ENCODE measurements around the gene ERC1.

Gene ERC1

GRCh38 chr12:1019283-1019682 is 28.3 kb downstream of the ERC1 start:
- Histone ChIP-seq H3K4me3 (replicated peaks; ENCODE audit: insufficient read depth, low read length) (no peak overlapping the region), H3K27ac (replicated peaks) (no peak overlapping the region), H3K27me3 (ENCODE audit: insufficient read depth, poor library complexity, severe bottlenecking) (no peaks in the 10 kb centered on the region)
- TF ChIP-seq GABPA (IDR thresholded peaks at IDR 0.05; ENCODE audit: low read depth): no peak
- TF ChIP-seq CTCF (IDR thresholded peaks at IDR 0.05; ENCODE audit: insufficient read depth, low read length): no peak
- TF ChIP-seq REST (IDR thresholded peaks at IDR 0.05; ENCODE audit: insufficient replicate concordance, low read depth): no peak
- no peak for TF ChIP-seq POLR2AphosphoS5 (IDR thresholded peaks at IDR 0.05; ENCODE audit: low read depth)
- no peak for DNase-seq (ENCODE audit: low read depth in 1 of 2, low spot score in 1 of 2)

- no peak for DNase-seq (ENCODE audit: low read depth in 1 of 2, low spot score in 1 of 2)
- no peak overlapping the region for H3K27ac ChIP-seq (replicated peaks)
- H3K27me3 ChIP-seq (ENCODE audit: insufficient read depth, poor library complexity, severe bottlenecking): no peaks in the 10 kb centered on the region
- H3K4me3 ChIP-seq (replicated peaks; ENCODE audit: insufficient read depth, low read length): no peak overlapping the region
- TF ChIP-seq GABPA (IDR thresholded peaks at IDR 0.05; ENCODE audit: low read depth): no peak
- no peak for TF ChIP-seq REST (IDR thresholded peaks at IDR 0.05; ENCODE audit: insufficient replicate concordance, low read depth)
- no peak for TF ChIP-seq POLR2AphosphoS5 (IDR thresholded peaks at IDR 0.05; ENCODE audit: low read depth)
- TF ChIP-seq CTCF (IDR thresholded peaks at IDR 0.05; ENCODE audit: insufficient read depth, low read length): no peak
- no peak for TF ChIP-seq SPI1 (IDR thresholded peaks at IDR 0.05; ENCODE audit: borderline replicate concordance, low read depth)
Observed at GRCh38 chr12:1020389-1020788, 29.4 kb downstream of the ERC1 start.

- TF ChIP-seq SPI1 (IDR thresholded peaks at IDR 0.05; ENCODE audit: borderline replicate concordance, low read depth): no peak
- TF ChIP-seq GABPA (IDR thresholded peaks at IDR 0.05; ENCODE audit: low read depth): no peak
- TF ChIP-seq CTCF (IDR thresholded peaks at IDR 0.05; ENCODE audit: insufficient read depth, low read length): no peak
- TF ChIP-seq POLR2AphosphoS5 (IDR thresholded peaks at IDR 0.05; ENCODE audit: low read depth): no peak
- no peak for TF ChIP-seq REST (IDR thresholded peaks at IDR 0.05; ENCODE audit: insufficient replicate concordance, low read depth)
- DNase-seq (ENCODE audit: low read depth in 1 of 2, low spot score in 1 of 2): no peak
- no peaks in the 10 kb centered on the region for H3K27me3 ChIP-seq (ENCODE audit: insufficient read depth, poor library complexity, severe bottlenecking)
- no peak overlapping the region for H3K27ac ChIP-seq (replicated peaks)
- no peak overlapping the region for H3K4me3 ChIP-seq (replicated peaks; ENCODE audit: insufficient read depth, low read length)
Observed at GRCh38 chr12:1022032-1022970, 31.3 kb downstream of the ERC1 start.
